ENCODE results near the gene ALKBH3.

ALKBH3 gene

GRCh38 chr11:43903078-43903477 lies 22.4 kb downstream of the ALKBH3 start:
- POLR2A ChIA-PET: no interaction called here

DNA sequence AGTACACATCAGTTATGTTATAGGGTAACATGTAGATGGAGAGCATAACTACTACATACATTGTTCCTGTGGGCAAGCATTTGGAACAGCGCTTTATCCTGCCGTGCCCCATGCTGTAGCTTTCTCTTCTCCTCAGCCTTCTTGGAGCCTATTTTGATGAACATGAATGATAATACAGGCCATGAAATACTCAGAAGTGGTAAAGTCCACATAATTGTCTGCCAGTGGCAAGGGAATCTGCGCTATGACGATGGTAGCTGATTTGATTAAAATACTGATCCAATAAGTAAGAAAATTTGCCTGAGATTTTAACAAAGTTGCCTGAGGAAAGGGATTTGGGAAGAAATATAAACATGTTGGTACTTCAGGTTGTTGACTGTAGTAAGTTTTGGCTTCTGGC lies 23.3 kb downstream of the ALKBH3 start:
- Histone ChIP-seq H3K9me3 (ENCODE audit: control extremely low read depth in 1 of 5, control insufficient read depth in 4 of 5, insufficient read depth in 2 of 5, low read depth in 1 of 5, low read length in 4 of 5) (peaks cover 0 to 5% (median 0%) of the 10 kb centered on the region in 5 experiments), H3K27ac (ENCODE audit: insufficient read depth in 1 of 2, low read depth in 1 of 2, low read length in 2 of 2, poor library complexity in 1 of 2, severe bottlenecking in 2 of 2) (no peak overlapping the region), H3K27me3 (replicated peaks in 2 of 5; ENCODE audit: control insufficient read depth in 4 of 5, insufficient read depth in 5 of 5, low read length in 4 of 5) (no peaks in the 10 kb centered on the region), H3K36me3 (ENCODE audit: control insufficient read depth in 4 of 4, insufficient read depth in 4 of 4, low read length in 3 of 4) (peaks cover 16 to 70% (median 45%) of the 10 kb centered on the region in 4 experiments), H3K4me1 (ENCODE audit: control extremely low read depth in 1 of 4, control insufficient read depth in 4 of 4, insufficient read depth in 4 of 4, low read length in 3 of 4) (no peaks in the 10 kb centered on the region), H3K4me3 (ENCODE audit: control insufficient read depth in 1 of 7, extremely low read depth in 1 of 7, insufficient read depth in 4 of 7, low read depth in 2 of 7, low read length in 6 of 7) (no peak overlapping the region)
- ChIA-PET CTCF (interaction anchor here (1.0 to 1.8 kb wide), 2 partner anchors 15 to 34 kb away, joined by 3 to 6 read pairs; no protein-coding TSS in a partner anchor), POLR2A (no interaction called here)
- DNase-seq: no peak
- 100% methylated on average over 4 of the region's 4 CpGs for WGBS (ENCODE audit: insufficient coverage)

More at GRCh38 chr11:43903078-43903477, 22.4 kb downstream of the ALKBH3 start:
- CTCF ChIA-PET: interaction anchor here (1.8 kb wide), 1 partner anchor 14 kb away, joined by 6 read pairs; no protein-coding TSS in a partner anchor
- Histone ChIP-seq H3K4me3 (ENCODE audit: control insufficient read depth in 1 of 7, extremely low read depth in 1 of 7, insufficient read depth in 4 of 7, low read depth in 2 of 7, low read length in 6 of 7) (no peak overlapping the region), H3K36me3 (ENCODE audit: control insufficient read depth in 4 of 4, insufficient read depth in 4 of 4, low read length in 3 of 4) (peaks cover 16 to 70% (median 44%) of the 10 kb centered on the region in 4 experiments), H3K9me3 (ENCODE audit: control extremely low read depth in 1 of 5, control insufficient read depth in 4 of 5, insufficient read depth in 2 of 5, low read depth in 1 of 5, low read length in 4 of 5) (peaks cover 0 to 8% (median 0%) of the 10 kb centered on the region in 5 experiments), H3K27ac (ENCODE audit: insufficient read depth in 1 of 2, low read depth in 1 of 2, low read length in 2 of 2, poor library complexity in 1 of 2, severe bottlenecking in 2 of 2) (no peak overlapping the region), H3K27me3 (replicated peaks in 2 of 5; ENCODE audit: control insufficient read depth in 4 of 5, insufficient read depth in 5 of 5, low read length in 4 of 5) (no peaks in the 10 kb centered on the region), H3K4me1 (ENCODE audit: control extremely low read depth in 1 of 4, control insufficient read depth in 4 of 4, insufficient read depth in 4 of 4, low read length in 3 of 4) (no peaks in the 10 kb centered on the region)
- WGBS (ENCODE audit: insufficient coverage): 88% methylated on average over 1 of the region's 2 CpGs
- DNase-seq: no peak

DNA sequence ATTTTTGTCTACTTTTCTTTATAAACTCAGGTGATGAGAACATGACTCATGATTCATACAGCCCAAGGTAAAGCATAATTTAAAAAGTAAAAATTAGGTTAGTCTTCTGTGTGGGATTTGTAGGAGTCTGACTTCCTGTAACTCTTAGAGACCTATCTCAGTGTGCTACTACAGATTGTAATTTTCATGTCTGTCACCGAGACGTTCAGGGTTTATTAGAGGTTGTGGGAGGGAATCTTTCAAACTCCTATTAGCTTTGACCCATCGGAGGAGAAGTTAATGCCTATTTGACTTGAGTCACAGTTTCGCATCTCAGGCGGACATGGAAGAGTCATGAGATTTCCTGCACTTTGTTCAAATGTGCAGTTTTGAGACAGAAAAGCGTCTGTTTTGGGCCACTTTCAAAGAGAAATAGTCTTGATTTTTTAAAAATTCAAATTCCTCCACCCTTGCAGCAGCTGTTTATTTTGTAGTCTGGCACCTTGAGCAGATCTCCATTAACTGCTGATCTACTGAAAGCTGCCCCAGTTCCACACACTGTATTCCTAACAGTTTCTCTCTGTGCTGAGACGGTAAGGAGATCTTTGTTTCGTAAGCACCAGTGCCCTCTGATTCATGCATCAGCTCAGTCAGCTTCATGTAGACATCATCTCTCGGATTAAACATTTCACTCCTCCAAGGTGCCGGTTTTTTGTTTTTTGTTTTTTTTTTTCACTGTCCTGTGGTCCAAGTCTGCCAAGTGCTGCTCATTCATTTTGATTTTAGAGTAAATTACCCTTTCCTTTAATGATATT lies 24.3 kb downstream of the ALKBH3 start:
- no peaks in the 10 kb centered on the region for H3K27me3 ChIP-seq (replicated peaks in 2 of 5; ENCODE audit: control insufficient read depth in 4 of 5, insufficient read depth in 5 of 5, low read length in 4 of 5)
- no peak overlapping the region for H3K4me3 ChIP-seq (ENCODE audit: control insufficient read depth in 1 of 7, extremely low read depth in 1 of 7, insufficient read depth in 4 of 7, low read depth in 2 of 7, low read length in 6 of 7)
- 93% methylated on average over 10 of the region's 10 CpGs for WGBS (ENCODE audit: insufficient coverage)
- H3K27ac ChIP-seq (ENCODE audit: insufficient read depth in 1 of 2, low read depth in 1 of 2, low read length in 2 of 2, poor library complexity in 1 of 2, severe bottlenecking in 2 of 2): no peak overlapping the region
- H3K9me3 ChIP-seq (ENCODE audit: control extremely low read depth in 1 of 5, control insufficient read depth in 4 of 5, insufficient read depth in 2 of 5, low read depth in 1 of 5, low read length in 4 of 5): no peaks in the 10 kb centered on the region
- ChIA-PET CTCF (interaction anchor here (0.8 to 1.4 kb wide), 3 partner anchors 13 to 26 kb away, joined by 3 to 5 read pairs (median 3); no protein-coding TSS in a partner anchor), POLR2A (no interaction called here)
- no peak for DNase-seq
- peaks cover 19 to 70% (median 43%) of the 10 kb centered on the region in 4 experiments for H3K36me3 ChIP-seq (ENCODE audit: control insufficient read depth in 4 of 4, insufficient read depth in 4 of 4, low read length in 3 of 4)
- no peaks in the 10 kb centered on the region for H3K4me1 ChIP-seq (ENCODE audit: control extremely low read depth in 1 of 4, control insufficient read depth in 4 of 4, insufficient read depth in 4 of 4, low read length in 3 of 4)

DNA sequence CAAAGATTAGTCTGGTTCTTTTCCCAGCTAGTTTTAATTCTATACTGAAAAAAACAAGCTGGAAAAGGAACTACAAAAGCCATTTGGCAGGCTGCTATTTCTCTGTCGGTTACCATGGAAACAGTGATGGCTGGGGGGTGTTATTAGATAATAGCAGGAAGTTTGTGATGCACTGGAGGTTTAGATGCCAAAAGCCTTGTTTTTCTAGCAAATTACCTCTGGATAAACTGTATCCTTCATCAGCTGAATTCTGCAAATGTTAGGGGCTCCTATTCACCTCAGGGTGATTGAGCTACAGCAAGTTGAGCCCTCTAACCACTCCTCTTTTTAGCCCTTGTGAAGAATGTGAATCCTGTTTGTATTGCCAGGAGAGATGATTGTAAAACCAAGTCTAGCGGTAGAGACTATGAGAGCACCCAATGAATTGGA lies 25.2 kb downstream of the ALKBH3 start:
- WGBS (ENCODE audit: insufficient coverage): 93% methylated on average over 2 of the region's 2 CpGs
- H3K4me1 ChIP-seq (ENCODE audit: control extremely low read depth in 1 of 4, control insufficient read depth in 4 of 4, insufficient read depth in 4 of 4, low read length in 3 of 4): no peaks in the 10 kb centered on the region
- POLR2A ChIA-PET: no interaction called here
- CTCF ChIA-PET: interaction anchor here (1.1 to 1.4 kb wide), 2 partner anchors 12 to 16 kb away, joined by 3 to 5 read pairs; no protein-coding TSS in a partner anchor
- no peak overlapping the region for H3K4me3 ChIP-seq (ENCODE audit: control insufficient read depth in 1 of 7, extremely low read depth in 1 of 7, insufficient read depth in 4 of 7, low read depth in 2 of 7, low read length in 6 of 7)
- H3K27me3 ChIP-seq (replicated peaks in 2 of 5; ENCODE audit: control insufficient read depth in 4 of 5, insufficient read depth in 5 of 5, low read length in 4 of 5): no peaks in the 10 kb centered on the region
- peaks cover 15 to 76% (median 45%) of the 10 kb centered on the region in 4 experiments for H3K36me3 ChIP-seq (ENCODE audit: control insufficient read depth in 4 of 4, insufficient read depth in 4 of 4, low read length in 3 of 4)
- peak; percentile 9 to 58 (median 43) for DNase-seq
- no peaks in the 10 kb centered on the region for H3K9me3 ChIP-seq (ENCODE audit: control extremely low read depth in 1 of 5, control insufficient read depth in 4 of 5, insufficient read depth in 2 of 5, low read depth in 1 of 5, low read length in 4 of 5)
- no peak overlapping the region for H3K27ac ChIP-seq (ENCODE audit: insufficient read depth in 1 of 2, low read depth in 1 of 2, low read length in 2 of 2, poor library complexity in 1 of 2, severe bottlenecking in 2 of 2)

DNA sequence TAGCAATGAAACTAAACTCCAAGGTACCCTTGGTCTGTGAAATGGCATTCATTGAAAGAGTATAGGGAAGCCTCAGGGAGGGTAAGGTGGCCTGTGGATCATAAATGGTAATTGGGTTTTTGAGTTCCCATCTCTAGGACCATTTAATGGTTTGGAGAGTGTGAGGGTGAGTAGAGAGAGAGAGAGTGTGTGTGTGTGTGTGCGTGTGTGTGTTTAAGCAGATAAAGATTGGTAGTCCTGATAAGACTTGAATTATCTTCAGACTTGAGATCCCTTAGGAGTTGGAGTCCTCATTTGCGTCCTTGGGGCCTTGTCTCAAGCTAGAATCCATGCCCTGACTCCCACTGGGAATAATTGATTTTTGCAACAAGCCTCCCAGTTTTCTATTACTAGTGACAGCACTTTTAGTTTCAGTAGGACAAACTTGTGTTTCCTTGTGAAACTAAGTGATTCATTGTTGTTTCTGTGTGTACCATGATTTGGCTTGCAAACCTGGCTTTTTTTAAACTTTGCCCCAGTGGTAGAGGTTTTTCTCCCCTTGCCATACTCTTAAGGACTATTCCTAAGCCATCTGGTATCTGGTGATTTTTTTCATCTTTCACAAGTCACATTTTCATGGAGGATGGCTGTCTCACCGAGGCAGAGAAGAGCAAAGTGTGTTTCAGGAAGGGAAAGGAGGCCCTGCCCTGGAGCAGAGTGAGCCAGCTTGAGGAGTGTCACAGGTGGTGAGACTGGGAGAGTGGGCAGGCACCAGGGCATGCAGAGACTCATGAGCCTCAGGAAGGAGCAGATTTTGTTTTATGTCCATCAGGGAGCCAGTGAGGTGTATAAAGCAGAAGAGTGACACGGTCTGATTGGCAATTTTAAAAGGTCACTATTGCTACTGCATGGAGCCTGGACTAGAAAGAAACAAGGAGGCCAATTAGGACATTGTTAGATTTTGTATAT lies 26.7 kb downstream of the ALKBH3 start:
- no peak for DNase-seq
- Histone ChIP-seq H3K27ac (ENCODE audit: insufficient read depth in 1 of 2, low read depth in 1 of 2, low read length in 2 of 2, poor library complexity in 1 of 2, severe bottlenecking in 2 of 2) (no peak overlapping the region), H3K4me3 (ENCODE audit: control insufficient read depth in 1 of 7, extremely low read depth in 1 of 7, insufficient read depth in 4 of 7, low read depth in 2 of 7, low read length in 6 of 7) (no peak overlapping the region), H3K4me1 (ENCODE audit: control extremely low read depth in 1 of 4, control insufficient read depth in 4 of 4, insufficient read depth in 4 of 4, low read length in 3 of 4) (no peaks in the 10 kb centered on the region), H3K9me3 (ENCODE audit: control extremely low read depth in 1 of 5, control insufficient read depth in 4 of 5, insufficient read depth in 2 of 5, low read depth in 1 of 5, low read length in 4 of 5) (no peaks in the 10 kb centered on the region), H3K36me3 (ENCODE audit: control insufficient read depth in 4 of 4, insufficient read depth in 4 of 4, low read length in 3 of 4) (peaks cover 17 to 70% (median 43%) of the 10 kb centered on the region in 4 experiments), H3K27me3 (replicated peaks in 2 of 5; ENCODE audit: control insufficient read depth in 4 of 5, insufficient read depth in 5 of 5, low read length in 4 of 5) (no peaks in the 10 kb centered on the region)
- WGBS (ENCODE audit: insufficient coverage): 96% methylated on average over 4 of the region's 4 CpGs
- ChIA-PET CTCF (interaction anchor here (1.0 to 2.0 kb wide), 2 partner anchors 8 to 35 kb away, joined by 4 to 8 read pairs; partner anchors contain the start of gene C11orf96), POLR2A (no interaction called here)

- DNase-seq: no peak
- WGBS (ENCODE audit: insufficient coverage): 100% methylated on average over 2 of the region's 2 CpGs
- ChIA-PET CTCF (interaction anchor here (1.0 to 3.1 kb wide), 6 partner anchors 9 to 41 kb away, joined by 4 to 8 read pairs (median 5); partner anchors contain the start of gene C11orf96), POLR2A (no interaction called here)
- no peaks in the 10 kb centered on the region for H3K4me1 ChIP-seq (ENCODE audit: control extremely low read depth in 1 of 4, control insufficient read depth in 4 of 4, insufficient read depth in 4 of 4, low read length in 3 of 4)
- no peak overlapping the region for H3K4me3 ChIP-seq (ENCODE audit: control insufficient read depth in 1 of 7, extremely low read depth in 1 of 7, insufficient read depth in 4 of 7, low read depth in 2 of 7, low read length in 6 of 7)
- no peaks in the 10 kb centered on the region for H3K9me3 ChIP-seq (ENCODE audit: control extremely low read depth in 1 of 5, control insufficient read depth in 4 of 5, insufficient read depth in 2 of 5, low read depth in 1 of 5, low read length in 4 of 5)
- no peak overlapping the region for H3K27ac ChIP-seq (ENCODE audit: insufficient read depth in 1 of 2, low read depth in 1 of 2, low read length in 2 of 2, poor library complexity in 1 of 2, severe bottlenecking in 2 of 2)
- H3K27me3 ChIP-seq (replicated peaks in 2 of 5; ENCODE audit: control insufficient read depth in 4 of 5, insufficient read depth in 5 of 5, low read length in 4 of 5): no peaks in the 10 kb centered on the region
- peaks cover 15 to 65% (median 38%) of the 10 kb centered on the region in 4 experiments for H3K36me3 ChIP-seq (ENCODE audit: control insufficient read depth in 4 of 4, insufficient read depth in 4 of 4, low read length in 3 of 4)
Measured at GRCh38 chr11:43908191-43908590, 27.6 kb downstream of the ALKBH3 start.
